SU-DHL-6 (cell line): Measurements from ENCODE around the gene KIF1A.

Experiments
- EZH2phosphoT487 ChIP-seq: fragments of 200-600 bp; sonication (generic), shearing (Covaris generic); conservative IDR thresholded peaks from 2 replicates; pipeline ENCODE4 v1.6.1; 2018; ENCODE audit warnings: mild to moderate bottlenecking, antibody characterized with exemption, low read length, moderate library complexity, mixed read lengths
- TF ChIP-seq, protein P1 (sequence below): fragments of 200-600 bp; sonication (generic); IDR thresholded peaks from one replicate; pipeline ENCODE4 v1.5.1; 2017; ENCODE audit warnings: antibody characterized with exemption, mild to moderate bottlenecking, low read length, moderate library complexity; ENCODE audit not compliant: insufficient read depth, poor library complexity, severe bottlenecking

DNA sequence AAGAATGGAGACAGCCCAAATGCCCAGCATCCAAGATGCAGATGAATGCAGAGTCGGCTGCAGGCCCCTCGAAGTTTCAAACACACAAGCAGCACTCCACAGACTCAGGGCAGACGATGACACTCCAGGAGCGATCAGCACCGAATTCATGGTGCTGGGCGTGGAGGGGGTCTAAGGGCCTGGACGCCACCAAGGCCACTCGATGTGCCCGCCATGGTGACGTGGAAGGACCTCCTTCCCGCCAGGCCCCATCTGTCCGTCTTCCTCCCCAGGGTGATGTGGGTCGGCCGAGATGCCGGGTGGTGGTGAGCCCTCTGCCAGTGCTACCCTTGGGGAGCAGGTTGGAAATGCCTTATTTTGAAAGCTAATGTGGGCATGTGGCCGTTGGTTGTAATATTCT lies 9.4 kb downstream of the KIF1A start:
- TF ChIP-seq, protein P1, sequence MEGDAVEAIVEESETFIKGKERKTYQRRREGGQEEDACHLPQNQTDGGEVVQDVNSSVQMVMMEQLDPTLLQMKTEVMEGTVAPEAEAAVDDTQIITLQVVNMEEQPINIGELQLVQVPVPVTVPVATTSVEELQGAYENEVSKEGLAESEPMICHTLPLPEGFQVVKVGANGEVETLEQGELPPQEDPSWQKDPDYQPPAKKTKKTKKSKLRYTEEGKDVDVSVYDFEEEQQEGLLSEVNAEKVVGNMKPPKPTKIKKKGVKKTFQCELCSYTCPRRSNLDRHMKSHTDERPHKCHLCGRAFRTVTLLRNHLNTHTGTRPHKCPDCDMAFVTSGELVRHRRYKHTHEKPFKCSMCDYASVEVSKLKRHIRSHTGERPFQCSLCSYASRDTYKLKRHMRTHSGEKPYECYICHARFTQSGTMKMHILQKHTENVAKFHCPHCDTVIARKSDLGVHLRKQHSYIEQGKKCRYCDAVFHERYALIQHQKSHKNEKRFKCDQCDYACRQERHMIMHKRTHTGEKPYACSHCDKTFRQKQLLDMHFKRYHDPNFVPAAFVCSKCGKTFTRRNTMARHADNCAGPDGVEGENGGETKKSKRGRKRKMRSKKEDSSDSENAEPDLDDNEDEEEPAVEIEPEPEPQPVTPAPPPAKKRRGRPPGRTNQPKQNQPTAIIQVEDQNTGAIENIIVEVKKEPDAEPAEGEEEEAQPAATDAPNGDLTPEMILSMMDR = no peak
- TF ChIP-seq EZH2phosphoT487 = no peak
